ENCODE results near the gene NUBP1.

NUBP1 gene

DNA sequence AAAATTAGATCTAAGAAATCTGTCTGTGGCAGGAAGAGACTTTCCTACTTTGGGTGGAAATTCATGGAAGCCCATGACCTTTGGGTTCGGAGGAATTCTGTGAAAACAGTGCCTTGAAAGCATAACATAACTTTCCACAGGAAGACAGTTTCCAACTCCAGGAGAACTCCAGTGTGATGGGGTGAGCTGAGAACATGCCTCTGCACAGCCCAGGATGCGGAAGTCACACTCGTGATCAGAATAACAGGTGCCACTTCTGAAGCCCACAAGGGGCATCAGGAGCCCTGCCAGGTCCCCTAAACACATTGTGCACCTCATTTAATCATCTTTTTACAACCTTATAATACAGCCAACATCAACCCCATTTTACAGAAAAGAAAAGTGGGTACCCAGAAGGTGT, 65.2 kb downstream of the NUBP1 start:
- no peak for DNase-seq

DNA sequence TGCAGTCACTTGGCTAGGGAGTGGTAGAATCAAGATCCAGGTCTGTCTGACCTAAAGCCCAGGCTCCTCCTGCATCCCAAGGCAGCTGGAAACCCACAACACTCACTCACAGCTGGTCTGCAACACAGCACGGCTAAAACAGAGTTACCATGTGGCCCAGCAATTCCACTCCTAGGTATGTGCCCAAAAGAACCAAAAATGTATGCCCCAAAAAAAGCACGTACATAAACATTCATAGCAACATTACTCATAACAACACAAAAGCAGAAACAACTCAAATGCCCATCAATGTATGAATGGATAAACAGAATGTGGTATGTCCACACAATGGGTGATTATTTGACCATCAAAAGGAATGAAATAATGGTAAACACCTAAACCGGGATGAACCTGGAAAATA, 66.1 kb downstream of the NUBP1 start:
- no peak for DNase-seq

- DNase-seq: no peak
Observed at GRCh38 chr16:10812312-10813098, 68.9 kb downstream of the NUBP1 start.

DNA sequence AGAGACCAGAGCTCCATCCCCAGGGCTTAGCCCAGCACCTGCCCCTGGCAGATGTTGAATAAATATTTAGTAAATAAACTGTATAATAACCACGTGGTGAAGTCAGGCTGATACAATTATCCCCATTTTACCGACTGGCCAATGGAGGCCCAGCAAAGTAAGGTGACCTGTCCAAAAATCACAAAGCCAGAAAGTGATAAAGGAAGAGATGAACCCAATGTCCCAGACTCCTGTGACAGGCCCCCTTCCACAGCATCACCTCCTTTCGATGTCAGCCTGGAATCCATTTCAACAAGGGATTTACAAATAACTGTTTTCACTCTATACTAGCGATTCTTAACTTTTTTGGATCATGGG, 69.4 kb downstream of the NUBP1 start:
- no peak for DNase-seq

DNA sequence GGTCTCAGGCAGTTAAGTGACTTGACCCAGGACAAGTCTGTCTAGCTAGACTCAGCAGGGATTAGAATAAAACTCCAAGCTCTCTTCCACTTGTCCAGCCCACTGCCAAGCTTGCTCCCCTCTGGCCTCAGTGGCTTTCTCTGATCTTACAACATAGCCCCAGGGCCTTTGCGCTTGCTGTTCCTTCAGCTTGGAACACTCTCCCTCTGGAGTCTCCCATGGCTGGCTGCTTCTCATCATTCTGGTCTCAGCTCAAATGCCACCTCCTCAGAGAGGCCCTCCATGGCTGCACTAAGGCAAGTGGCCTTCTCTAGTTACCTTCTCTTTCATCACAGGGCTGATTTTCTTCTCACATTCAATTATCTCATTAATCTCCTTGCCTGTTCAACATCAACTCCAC, 73.9 kb downstream of the NUBP1 start:
- DNase-seq: no peak

DNA sequence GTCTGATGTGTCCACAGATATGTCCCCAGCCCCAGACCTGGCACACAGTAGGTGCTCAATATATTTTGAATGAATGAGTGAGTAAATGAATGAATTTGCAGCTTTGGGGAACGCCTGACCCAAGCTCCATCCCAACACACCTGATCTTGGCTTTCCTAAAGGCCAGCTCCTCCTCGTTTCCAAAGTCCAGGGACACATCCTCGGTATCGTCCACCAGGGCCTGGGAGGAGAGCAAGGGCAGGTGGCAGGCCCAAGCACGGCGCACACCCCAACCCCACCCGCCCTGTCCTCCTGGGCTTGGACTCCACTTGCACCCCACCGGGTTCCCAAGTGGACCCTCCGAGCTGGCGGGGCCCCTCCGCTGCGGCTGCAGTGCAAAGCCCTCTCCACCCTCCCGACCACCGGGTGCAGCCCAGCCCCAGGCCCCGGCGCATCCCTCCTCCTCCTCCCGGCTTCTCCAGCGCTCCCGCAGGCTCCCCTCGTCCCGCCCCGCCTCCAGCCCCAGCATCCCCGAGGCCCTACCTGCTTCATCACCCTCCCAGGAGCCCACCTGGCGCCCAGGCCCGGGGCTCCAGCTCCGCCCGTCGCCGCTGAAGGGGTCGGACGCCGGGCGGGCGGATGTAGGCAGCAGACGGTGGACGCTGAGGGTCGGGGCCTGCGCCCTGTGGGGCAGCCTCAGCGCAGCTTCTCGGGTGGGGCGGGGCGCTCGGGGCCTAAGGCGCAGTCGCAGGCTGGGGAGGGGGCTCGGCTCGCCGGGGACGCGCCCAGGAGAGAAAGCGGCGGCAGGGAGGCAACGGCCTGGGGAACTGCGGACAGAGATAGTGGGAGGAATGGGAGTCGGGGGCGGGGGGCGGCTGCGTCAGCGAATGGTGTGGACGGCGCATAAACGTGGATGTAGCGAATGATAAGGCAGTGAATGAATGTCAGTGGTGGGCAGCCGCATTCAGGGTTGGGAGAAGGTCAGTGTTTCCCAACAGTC, 74.6 kb downstream of the NUBP1 start, which contains the start of gene TVP23A:
TVP23A (minus strand) TSS at position 832 of the 979 bp plus-strand sequence; CDS start at position 531, 301 bp downstream.
- DNase-seq: no peak

Measured in CD4-positive, alpha-beta T cell treated with Interleukin-15 for 1 hour (primary cell).